HEK293T (cell line): Measurements from ENCODE around the gene CDH3.
A peak's percentile ranks its signal among the peaks of the same experiment; 100 is the strongest.

ENCODE experiments used
- CTCF ChIA-PET: fragments of 350-600 bp; formaldehyde crosslinking; extraction: SDS; loops from one replicate; lab custom pipeline; 2021; ENCODE audit warnings: antibody characterized with exemption, inconsistent platforms; lab: Yijun Ruan, JAX
- POLR2A ChIA-PET: fragments of 350-600 bp; formaldehyde crosslinking; extraction: SDS; loops from one replicate; lab custom pipeline; 2020; ENCODE audit warnings: antibody characterized with exemption, inconsistent platforms; lab: Yijun Ruan, JAX
- DNase-seq: peaks from one replicate; pipeline ENCODE4 v3.0.0; 2012; ENCODE audit warnings: mixed read lengths; ENCODE audit errors: extremely low spot score
- ARNT ChIP-seq: fragments of 450-650 bp; IDR thresholded peaks from 2 replicates; pipeline ENCODE4 v1.6.1; 2017; ENCODE audit warnings: mild to moderate bottlenecking
- BHLHE40 ChIP-seq: fragments of 450-650 bp; IDR thresholded peaks from 2 replicates; pipeline ENCODE4 v1.6.1; 2016; ENCODE audit warnings: mild to moderate bottlenecking, moderate library complexity, borderline replicate concordance
- CTBP1 ChIP-seq: fragments of 450-650 bp; IDR thresholded peaks from 2 replicates; pipeline ENCODE4 v1.6.1; 2016; ENCODE audit warnings: borderline replicate concordance
- ELF4 ChIP-seq: fragments of 450-650 bp; IDR thresholded peaks from 2 replicates; pipeline ENCODE4 v1.6.1; 2017; ENCODE audit warnings: antibody characterized with exemption
- FOXA1 ChIP-seq: fragments of 450-650 bp; IDR thresholded peaks from 2 replicates; pipeline ENCODE4 v1.6.1; 2016; ENCODE audit warnings: mild to moderate bottlenecking
- FOXK2 ChIP-seq: fragments of 450-650 bp; IDR thresholded peaks from 2 replicates; pipeline ENCODE4 v1.6.1; 2016; ENCODE audit warnings: mild to moderate bottlenecking
- FOXM1 ChIP-seq: fragments of 450-650 bp; IDR thresholded peaks from 2 replicates; pipeline ENCODE4 v1.6.1; 2017; ENCODE audit warnings: mild to moderate bottlenecking, borderline replicate concordance
- HDGF ChIP-seq: fragments of 450-650 bp; IDR thresholded peaks from 2 replicates; pipeline ENCODE4 v1.6.1; 2017; ENCODE audit warnings: antibody characterized with exemption, borderline replicate concordance
- L3MBTL2 ChIP-seq: fragments of 450-650 bp; conservative IDR thresholded peaks from 2 replicates; pipeline ENCODE4 v1.6.1; 2016; ENCODE audit warnings: mild to moderate bottlenecking
- LEF1 ChIP-seq: fragments of 450-650 bp; IDR thresholded peaks from 2 replicates; pipeline ENCODE4 v1.6.1; 2017; ENCODE audit warnings: mild to moderate bottlenecking, borderline replicate concordance
- NFRKB ChIP-seq: fragments of 450-650 bp; IDR thresholded peaks from 2 replicates; pipeline ENCODE4 v1.6.1; 2016; ENCODE audit warnings: mild to moderate bottlenecking, moderate library complexity
- PKNOX1 ChIP-seq: fragments of 450-650 bp; IDR thresholded peaks from 2 replicates; pipeline ENCODE4 v1.6.1; 2016
- SP1 ChIP-seq: fragments of 450-650 bp; IDR thresholded peaks from 2 replicates; pipeline ENCODE4 v1.6.1; 2017
- SUZ12 ChIP-seq: fragments of 450-650 bp; IDR thresholded peaks from 2 replicates; pipeline ENCODE4 v1.6.1; 2016; ENCODE audit warnings: mild to moderate bottlenecking
- TARDBP ChIP-seq: fragments of 450-650 bp; IDR thresholded peaks from 2 replicates; pipeline ENCODE4 v1.6.1; 2016
- ZNF384 ChIP-seq: fragments of 450-650 bp; IDR thresholded peaks from 2 replicates; pipeline ENCODE4 v1.6.1; 2016

CDH3 gene

GRCh38 chr16:68732741-68733399, 87.8 kb downstream of the CDH3 start:
- POLR2A ChIA-PET: no interaction called here
- TF ChIP-seq HDGF (no peak), ARNT (no peak), TARDBP (no peak), FOXA1 (no peak)
- CTCF ChIA-PET: no interaction called here
- no peak for DNase-seq

GRCh38 chr16:68733570-68733969, 88.5 kb downstream of the CDH3 start:
- ChIA-PET POLR2A (no interaction called here), CTCF (no interaction called here)
- no peak for DNase-seq
- no peak for TF ChIP-seq FOXM1
- no peak for TF ChIP-seq ZNF384
- TF ChIP-seq SUZ12: no peak
- TF ChIP-seq ARNT: no peak
- no peak for TF ChIP-seq FOXA1
- TF ChIP-seq BHLHE40: no peak
- TF ChIP-seq L3MBTL2: no peak
- no peak for TF ChIP-seq SP1
- TF ChIP-seq PKNOX1: no peak
- no peak for TF ChIP-seq HDGF
- no peak for TF ChIP-seq LEF1
- no peak for TF ChIP-seq FOXK2
- no peak for TF ChIP-seq ELF4

- TF ChIP-seq SUZ12: no peak
- TF ChIP-seq ELF4: no peak
- TF ChIP-seq PKNOX1: no peak
- TF ChIP-seq CTBP1: no peak
- TF ChIP-seq HDGF: no peak
- TF ChIP-seq FOXA1: no peak
- TF ChIP-seq ARNT: no peak
- no peak for TF ChIP-seq FOXK2
- TF ChIP-seq NFRKB: no peak
- TF ChIP-seq L3MBTL2: no peak
- TF ChIP-seq LEF1: no peak
- no peak for TF ChIP-seq FOXM1
- no peak for TF ChIP-seq ZNF384
- no peak for TF ChIP-seq TARDBP
- TF ChIP-seq SP1: no peak
- no peak for TF ChIP-seq BHLHE40
- DNase-seq: no peak
- POLR2A ChIA-PET: no interaction called here
- CTCF ChIA-PET: no interaction called here
Measured at GRCh38 chr16:68734782-68735181, 89.7 kb downstream of the CDH3 start.

GRCh38 chr16:68736561-68736960, 91.5 kb downstream of the CDH3 start:
- TF ChIP-seq HDGF (no peak), L3MBTL2 (no peak)
- ChIA-PET POLR2A (no interaction called here), CTCF (no interaction called here)
- no peak for DNase-seq

GRCh38 chr16:68737046-68737729, 92.1 kb downstream of the CDH3 start, which contains the start of gene CDH1:
TSS of gene CDH1 (plus strand) at chr16:68737292. CDS start at chr16:68737416, 124 bp downstream.
- DNase-seq: peak; percentile 60
- TF ChIP-seq SP1 (no peak), SUZ12 (no peak), FOXM1 (no peak), ELF4 (no peak), LEF1 (no peak), ZNF384 (no peak), BHLHE40 (no peak), FOXA1 (no peak), HDGF (no peak), TARDBP (no peak), PKNOX1 (no peak), NFRKB (no peak), CTBP1 (no peak), L3MBTL2 (no peak), FOXK2 (no peak)
- ChIA-PET CTCF (no interaction called here), POLR2A (no interaction called here)
